NCI-H1105 (cell line): Measurements from ENCODE around the gene VPS54.
"Not testable (repeated sequence)": the region's sequence is repeated elsewhere in the genome, so short reads cannot be mapped to it uniquely, and the experiment has no call there.

Experiments
- DNase-seq: peaks from one replicate; lab custom pipeline; 2025; lab: John Stamatoyannopoulos, UW

VPS54 gene

DNA sequence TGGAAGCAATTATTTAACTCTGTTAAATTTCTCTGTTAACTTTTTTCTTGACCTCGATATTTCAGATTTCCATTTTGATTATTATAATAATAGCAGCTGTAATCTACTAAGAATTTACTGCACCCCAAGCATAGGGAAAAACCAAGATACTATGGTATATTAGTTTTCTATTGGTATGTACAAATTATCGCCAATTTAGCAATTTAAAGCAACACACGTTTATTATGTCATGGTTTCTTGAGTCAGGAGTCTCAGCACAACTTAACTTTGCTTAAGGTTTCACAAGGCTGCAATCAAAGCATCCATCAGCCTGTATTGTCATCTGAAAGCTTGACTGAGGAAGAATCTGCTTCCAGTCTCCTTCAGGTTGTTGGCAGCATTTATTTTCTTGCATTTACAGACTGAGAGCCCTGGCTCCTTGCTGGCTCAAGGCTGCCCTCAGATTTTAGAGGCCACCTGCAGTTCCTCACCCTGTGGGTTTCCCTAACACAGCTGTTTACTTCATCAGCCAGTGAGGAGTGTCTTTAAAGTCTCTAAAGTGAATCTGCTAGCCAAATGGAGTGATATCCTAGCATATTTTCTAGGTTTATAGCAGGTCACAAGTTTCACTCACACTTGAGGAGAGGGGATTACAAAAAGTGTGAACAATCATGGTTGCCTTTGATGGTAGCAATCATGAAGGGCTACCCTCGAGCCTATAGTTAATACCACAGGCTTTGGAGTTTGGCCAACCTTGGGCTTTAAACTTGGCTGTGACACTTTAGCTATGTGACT, 4.4 kb upstream of the VPS54 start:
- DNase-seq = no peak

DNA sequence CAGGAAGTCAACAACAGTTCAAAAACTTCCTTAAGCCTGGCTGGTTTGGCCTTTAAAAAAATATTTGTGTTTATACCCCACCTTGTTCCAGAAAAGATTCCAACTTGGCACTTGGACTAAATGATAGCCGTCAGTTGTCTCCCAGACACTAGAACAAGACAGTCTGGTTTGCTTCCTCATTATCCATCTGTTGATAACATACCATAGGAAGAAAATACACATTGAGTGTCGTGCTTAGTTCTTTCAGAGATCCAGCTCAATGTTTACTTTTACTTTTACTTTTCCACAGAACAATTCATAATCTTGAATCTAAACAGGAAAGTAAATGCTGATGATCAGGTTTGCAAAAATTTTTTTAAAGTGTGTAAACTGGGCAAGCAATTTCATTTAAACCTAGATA, 2.4 kb upstream of the VPS54 start:
- DNase-seq = no peak

DNA sequence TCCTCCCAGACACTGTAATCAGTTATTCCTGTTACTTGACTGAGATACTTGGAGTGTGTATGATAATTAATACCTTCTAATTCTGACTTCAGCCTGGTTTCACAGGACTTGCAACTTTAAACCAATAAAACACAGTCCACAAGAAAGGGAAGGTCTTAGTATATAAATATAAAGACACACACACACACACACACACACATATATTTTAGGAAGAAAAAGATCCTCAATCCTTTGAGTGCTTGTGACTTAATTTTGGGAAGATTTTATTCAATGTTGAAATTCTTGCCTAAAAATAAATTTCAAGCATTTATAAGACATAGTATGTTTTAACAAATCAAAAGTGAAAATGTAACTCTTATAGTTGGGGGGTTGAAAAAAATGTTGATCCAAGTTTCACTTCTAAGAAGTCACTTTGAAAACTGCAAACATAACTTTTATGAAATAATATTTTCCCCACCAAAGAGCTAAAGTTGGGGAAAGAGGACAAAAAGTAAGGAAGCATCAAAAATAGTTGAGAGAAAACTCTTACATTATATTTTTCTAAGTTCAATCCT, 824 bp upstream of the VPS54 start:
- DNase-seq = no peak

DNA sequence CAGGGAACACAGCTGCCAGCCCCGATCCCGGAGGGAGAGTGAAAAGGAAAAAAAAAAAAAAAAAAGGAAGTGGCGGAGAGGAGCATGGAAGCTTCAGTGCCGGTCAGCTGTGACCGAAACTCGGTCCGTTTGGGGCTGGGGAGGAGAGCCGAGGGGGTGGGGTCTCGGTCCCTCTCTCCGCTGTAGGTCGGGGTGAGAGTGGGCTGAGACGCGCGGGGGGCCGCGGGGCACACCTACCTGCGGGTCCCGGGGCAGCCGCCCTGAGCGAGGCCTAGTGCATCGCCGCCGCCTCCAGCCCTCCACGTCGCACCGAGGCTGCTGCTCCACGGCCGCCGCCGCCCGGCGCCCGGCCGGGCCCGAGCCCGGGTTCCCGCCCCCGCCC, 536 bp downstream of the VPS54 start:
- DNase-seq = no peak

DNA sequence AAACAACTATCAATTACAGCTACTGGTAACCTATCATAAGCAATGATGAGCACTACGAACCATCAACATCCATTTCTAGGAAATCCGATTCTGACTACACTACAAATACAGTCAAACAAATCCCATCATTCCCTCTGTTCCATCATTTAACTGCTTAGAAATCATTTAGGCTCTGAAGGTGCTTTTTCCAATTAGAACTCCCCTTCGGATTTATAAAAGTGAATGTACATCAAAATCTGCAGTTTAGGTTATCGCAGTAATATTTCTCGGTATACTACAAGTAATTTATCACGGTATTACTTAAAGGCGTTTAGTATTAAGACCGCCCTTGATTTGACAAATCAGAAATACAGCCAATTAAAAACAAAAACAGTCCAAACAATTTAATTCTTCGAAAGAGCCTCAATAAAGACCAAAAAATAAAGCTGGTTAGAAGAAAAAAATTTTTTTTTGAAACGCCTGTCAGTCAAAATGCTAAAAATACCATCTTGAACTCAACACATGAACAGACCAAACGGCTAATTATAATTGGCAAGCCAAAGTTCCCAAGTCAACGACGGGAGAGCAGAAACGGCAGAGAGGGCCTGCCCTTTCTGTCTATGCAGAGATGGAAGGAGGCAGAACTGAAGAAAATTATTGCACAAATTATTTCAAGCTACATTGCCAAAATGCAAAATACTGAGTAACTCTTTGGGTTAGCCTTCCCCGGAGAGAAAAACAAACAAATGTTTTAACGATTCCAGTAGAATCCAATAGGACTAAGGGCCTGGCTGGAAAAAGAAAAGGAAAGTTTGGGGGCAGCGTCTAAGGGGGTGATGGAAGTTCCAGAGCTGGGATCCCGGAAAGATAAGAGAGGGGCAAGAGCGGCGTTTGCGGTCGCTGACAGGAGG, 1.2 kb downstream of the VPS54 start:
- peak; percentile 26 for DNase-seq

DNA sequence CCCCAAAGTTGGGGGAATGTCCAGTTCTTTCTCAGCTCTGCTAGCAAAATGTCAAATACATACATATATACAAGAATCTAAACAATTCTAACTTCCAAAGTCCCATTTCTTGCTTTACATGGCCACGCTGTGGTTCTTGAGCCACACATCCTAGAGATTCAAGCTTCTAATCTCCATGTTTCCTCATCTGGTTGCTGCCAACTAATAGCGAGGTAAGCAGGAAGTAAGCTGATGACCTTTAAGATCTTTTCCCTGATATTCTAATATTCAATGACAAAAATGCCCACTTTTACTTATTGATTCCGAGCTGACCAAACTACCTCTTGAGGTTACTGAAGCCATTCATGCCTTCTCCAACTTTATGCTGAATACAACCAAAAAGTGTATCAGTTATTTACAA, 3.3 kb downstream of the VPS54 start:
- no peak for DNase-seq

DNA sequence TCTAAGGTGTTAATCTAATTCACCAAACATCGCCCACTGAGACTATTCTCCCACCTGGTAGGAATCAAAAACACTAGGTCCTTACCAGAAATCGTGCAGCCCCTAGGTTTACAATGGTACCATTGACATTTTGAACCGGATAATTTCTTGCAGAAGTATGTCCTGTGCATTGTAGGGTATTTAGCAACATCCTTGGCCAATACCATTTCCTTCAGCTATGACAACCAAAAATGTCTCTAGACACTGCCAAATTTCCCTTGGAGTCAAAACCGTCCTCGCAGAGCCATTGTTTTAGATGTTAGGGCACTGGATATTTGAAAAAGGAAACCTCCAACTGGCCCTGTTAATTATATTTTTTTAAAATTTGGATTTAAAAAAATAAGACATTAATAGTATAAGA, 3.8 kb downstream of the VPS54 start:
- DNase-seq = no peak

DNA sequence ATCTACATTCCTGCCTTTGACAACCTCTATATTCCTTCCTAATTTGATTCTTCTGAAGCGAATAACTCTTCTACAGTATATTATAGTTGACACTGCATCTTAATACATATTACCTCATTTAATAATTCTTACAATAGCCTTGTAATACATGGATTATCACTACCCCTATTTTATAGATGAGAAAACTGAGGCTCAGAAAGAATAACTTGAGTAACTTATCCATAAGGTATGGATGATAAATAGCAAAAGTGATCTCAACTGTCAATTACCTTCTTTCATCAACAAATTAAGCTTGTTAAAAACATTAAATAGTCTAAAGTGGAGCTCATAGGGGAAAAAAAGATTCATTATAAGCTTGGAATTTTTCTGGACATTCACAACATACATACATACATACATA, 4.6 kb downstream of the VPS54 start:
- DNase-seq = no peak

DNA sequence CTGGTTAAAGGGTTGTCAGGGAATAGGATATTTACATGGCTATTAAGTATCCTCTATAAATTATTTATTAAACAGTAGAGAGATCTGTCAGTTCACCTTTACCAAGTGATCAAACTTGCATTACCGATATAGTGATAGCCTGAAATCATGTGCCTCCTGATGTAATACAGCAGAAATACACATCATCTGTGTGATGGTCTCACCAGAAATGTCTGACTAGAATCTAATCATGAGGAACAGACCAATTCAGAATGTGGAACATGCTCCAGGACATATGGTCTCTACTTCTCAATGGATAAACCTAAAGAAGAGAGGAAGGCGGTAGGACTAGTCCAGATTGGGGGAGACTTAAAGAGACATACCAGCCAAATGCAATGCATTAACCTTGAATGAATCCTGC, 6.2 kb downstream of the VPS54 start:
- DNase-seq = no peak

DNA sequence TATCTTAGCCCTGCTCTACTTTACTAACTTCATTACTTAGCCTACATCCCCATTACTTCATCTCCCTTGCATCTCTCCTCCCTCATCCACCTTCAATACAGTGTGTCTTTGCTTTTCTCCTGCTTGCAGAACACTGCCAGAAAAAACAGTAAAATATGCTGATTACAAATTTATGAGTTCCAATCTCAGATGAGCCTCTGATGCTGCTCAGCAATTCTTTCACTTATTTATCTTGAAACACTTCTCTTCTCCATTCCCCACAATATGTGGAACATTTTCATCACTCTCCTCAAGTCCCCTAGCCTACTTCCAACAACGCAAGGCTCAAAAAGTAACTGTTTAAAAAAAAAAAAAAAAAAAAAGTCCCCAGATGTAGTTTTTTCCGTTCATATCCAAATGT, 7.1 kb downstream of the VPS54 start:
- no peak for DNase-seq

DNA sequence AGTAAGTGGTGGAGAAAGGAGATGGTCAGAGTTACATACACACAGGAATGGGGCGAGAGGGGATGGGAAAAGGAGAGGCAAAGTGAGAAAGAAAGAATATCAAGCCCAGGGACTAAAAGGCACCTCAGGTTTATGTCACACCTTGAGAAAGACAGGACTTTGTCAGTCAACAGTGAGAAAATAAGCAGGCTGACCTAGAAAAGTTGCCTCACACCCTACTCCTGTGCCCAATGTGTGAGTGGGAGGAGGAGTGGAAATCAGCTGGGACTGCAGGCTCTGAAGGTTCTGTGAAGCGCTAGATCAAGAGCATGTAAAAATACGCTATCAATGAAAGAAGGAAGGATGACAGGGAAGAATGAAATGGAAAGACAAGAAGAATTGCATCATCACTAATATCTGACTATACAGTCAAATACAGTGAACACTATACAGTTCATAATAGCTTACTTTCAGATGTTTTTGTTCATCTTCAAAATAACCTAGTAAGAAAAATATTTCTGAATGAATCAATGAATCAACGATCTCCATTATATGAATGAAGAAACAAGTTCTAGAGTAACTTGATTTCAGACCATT, 10.7 kb downstream of the VPS54 start:
- no peak for DNase-seq

DNA sequence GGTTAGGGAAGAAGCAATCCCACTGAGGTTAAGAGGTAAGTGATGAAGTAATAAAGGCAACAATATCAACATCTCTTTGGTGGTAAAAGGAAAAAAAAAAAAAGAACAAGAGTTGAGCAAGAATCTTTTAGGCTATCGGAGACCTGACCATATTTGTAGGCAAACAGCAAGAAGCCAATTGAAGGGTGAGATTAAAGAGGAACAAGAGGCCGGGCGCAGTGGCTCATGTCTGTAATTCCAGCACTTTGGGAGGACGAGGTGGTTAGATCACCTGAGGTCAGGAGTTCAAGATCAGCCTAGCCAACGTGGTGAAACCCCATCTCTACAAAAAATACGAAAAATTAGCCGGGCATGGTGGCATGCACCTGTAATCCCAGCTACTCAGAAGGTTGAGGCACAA, 11.3 kb downstream of the VPS54 start:
- DNase-seq = no peak

DNA sequence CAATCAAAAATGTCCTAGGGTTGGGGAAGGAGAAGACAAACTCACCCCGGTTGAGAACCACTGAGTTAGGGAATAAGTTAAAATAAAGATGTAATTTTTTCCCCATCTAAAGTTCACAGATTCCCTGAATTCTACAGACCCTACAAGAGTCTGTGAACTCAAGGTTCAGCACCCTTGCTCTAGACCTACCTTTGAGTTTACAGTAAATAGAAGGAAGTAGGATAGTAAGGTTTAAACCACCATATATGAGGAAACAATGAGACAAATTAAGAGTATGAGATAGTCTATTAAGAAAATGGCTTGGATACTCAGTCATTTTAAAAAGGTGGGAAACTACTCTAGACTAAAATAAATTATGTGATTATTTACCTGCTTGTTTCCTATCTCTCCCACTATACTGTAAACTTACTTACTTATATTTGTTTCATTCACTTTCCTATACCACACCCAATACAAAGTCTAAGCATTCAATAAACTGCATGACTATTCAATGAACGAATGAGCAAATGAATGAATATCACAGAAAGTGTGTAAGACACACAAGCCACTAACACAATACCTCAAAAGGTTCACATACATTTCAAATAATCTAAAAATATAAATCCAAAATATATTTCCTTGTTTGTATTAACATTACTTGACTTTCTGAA, 13.4 kb downstream of the VPS54 start:
- no peak for DNase-seq

DNA sequence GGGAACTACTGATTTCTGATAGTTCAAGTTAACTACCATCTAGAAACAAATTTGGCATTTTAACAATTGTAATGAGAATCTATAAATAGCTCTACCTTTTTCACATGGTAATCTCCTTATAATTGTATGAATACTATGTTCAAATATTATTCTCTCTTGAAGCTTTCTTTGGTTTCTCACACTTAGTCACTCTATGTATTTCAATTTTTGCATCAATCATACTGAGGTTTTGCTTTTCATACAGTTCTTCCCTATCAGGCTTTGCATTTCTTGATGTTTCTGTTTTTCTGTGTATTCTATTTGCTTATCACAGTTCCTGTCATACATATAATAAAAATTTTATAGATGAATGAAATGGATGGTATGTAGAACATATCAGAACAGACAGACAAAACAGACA, 16.0 kb downstream of the VPS54 start:
- no peak for DNase-seq

DNA sequence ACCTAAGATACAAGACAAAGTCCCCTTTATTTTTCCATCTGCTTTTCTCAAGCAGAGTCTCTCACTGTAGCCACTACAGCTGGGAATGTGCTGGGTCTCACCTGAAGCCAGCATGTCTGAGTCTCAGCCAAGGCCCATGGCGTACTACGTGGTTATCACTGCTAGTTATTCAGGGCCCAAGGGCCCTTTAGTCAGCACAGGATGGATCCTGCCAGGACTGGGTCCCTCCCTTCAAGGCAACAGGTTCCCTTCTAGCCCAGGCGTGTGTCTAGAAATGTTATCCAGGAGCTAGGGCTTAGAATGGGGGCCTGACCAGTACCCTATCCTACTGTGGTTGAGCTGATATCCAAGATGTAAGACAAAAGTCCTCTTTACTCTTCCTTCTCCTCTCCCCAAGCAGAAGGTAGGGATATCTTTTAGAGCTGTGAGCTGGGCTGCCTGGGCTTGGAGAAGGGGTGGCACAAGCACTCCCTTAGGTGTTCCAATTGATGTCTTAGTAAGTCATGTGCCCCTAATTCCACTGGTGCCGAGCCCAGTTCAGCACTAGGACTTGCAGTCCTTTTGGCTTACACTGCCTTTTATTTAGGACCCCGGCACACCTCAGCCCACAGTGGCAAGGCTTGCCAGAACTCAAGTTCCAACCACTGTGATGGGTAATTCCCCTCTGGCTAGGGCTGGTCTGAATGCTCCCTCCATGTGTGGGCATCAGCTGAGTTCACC, 17.7 kb downstream of the VPS54 start:
- no peak for DNase-seq

DNA sequence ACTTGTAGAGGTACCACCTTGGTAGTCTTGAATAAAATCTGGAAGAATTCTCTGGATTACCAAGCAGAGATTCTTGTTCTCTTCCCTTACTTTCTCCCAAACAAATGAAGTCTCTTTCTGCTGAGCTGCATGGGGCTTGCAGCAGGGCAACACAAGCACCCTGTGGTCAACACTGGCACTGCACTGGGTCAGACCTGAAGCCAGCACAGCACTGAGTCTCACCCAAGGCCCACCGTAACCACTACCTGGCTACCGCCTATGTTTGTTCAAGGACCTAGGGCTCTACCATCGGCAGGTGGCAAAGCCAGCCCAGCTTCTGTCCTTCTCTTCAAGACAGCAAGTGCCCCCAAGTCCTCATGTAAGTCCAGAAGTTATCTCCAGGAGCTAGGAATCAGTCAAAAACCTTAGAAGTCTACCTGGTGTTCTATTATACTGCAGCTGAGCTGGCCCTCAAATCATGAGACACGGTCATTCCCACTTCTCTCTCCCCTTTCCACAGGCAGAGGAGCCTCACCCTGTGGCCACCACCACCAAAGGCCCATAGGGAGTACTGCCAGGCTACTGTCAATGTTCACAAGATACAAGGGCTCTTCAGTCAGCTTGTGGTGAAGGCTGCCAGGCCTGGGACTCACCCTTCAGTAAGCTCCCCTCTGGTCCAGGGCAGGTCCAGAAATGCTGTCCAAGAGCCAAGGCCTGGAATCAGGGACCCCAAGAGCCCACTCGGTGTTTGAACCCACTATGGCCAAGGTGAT, 18.4 kb downstream of the VPS54 start:
- DNase-seq = no peak

DNA sequence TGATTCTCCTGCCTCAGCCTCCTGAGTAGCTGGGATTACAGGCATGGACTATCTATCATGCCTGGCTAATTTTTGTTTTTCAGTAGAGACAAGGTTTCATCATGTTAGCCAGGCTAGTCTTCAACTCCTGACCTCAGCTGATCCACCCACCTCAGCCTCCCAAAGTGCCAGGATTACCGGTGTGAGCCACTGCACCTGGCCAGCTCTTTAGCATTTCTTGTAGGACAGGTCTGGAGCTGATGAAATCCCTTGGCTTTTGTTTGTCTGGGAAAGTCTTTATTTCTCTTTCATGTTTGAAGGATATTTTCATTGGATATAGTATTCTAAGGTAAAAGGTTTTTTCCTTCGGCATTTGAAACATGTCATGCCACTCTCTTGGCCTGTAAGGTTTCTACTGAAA, 20.2 kb downstream of the VPS54 start:
- DNase-seq = no peak

DNA sequence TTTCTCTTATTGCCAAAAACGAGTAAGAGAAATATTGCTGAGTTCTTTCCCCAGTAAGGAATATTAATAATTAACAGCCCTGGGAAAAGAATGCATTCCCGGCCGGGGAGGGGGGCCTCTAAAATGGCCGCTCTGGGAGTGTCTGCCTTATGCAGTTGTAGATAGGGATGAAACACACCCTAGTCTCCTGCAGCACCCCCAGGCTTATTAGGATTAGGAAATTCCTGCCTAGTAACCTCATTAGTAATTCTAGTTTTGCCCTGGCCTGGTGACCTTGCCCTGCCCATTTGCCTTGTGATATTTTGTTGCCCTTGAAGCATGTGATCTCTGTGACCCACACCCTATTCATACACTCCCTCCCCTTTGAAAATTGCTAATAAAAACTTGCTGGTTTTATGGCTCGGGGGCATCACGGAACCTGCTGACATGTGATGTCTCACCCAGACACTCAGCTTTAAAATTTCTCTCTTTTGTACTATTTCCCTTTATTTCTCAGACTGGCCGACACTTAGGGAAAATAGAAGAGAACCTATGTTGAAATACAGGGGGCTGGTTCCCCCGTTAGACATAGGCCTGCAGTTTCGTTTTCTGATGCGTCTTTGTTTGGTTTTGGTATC, 22.5 kb downstream of the VPS54 start:
- DNase-seq = not testable (repeated sequence)

DNA sequence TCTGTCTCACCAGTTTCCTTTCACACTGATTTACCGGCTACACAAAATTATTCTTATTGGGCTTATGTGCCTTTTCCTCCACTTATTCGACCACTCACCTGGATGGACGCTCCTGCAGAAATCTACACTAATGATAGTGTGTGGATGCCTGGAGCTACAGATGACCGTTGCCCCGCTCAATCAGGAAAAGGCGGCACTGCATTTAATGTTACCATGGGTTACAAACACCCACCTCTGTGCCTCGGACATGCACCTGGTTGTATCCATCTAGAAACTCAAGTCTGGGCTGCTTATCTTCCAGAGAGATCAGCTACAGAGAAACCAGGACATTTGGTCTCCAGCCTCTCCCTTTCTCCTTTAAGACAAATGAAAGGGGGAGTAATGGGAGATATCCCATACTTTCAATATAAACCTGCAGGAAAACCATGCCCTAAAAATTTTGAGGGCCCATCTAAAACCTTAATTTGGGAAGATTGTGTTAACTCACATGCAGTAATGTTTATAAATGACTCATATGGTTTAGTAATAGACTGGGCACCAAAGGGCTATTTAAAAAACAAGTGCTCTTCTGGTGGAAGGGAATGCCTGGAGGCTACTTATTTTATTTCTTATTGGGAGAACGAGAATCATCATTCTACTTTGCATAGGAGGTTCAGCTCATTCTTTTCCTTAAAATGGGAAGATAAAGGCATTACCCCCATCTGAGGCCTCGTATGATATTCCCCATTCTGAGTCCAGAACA, 24.7 kb downstream of the VPS54 start:
- not testable (repeated sequence) for DNase-seq

DNA sequence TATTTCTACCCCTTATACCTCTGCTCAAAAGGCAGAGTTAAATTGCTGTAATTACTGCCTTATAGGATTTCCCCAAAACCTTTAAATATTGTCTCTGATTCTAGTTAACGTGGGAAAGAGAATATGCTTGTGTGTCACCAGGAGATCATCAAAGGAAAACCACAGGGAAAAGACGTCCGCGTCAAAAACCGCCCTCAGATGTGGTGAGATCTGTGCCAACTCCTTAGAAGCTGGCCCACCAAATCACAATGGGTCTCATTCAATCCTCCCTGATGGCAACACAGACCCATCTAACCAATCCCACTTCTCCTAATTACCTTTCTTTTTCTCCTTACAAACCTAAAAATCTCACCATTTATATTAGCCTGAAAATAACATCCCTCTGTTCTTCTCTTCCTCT, 25.4 kb downstream of the VPS54 start:
- no peak for DNase-seq
